Activated naive CD4-positive, alpha-beta T cell treated with anti-CD3 and anti-CD28 coated beads, Interleukin-2, amount 50 U/mL, for 24 hours (primary cell): ENCODE measurements around the gene CDA.
"Not testable (repeated sequence)": the region's sequence is repeated elsewhere in the genome, so short reads cannot be mapped to it uniquely, and the experiment has no call there.

Source experiments
- H3K27ac Mint-ChIP-seq: one replicate; pipeline ENCODE4 v1.8.0; 2021; ENCODE audit warnings: mild to moderate bottlenecking, mixed read lengths
- H3K27me3 Mint-ChIP-seq: one replicate; pipeline ENCODE4 v1.8.0; 2021; ENCODE audit warnings: mixed read lengths
- H3K36me3 Mint-ChIP-seq: one replicate; pipeline ENCODE4 v1.8.0; 2021; ENCODE audit warnings: mixed read lengths
- H3K4me1 Mint-ChIP-seq: one replicate; pipeline ENCODE4 v1.8.0; 2021; ENCODE audit warnings: mixed read lengths
- H3K4me3 Mint-ChIP-seq: one replicate; pipeline ENCODE4 v1.8.0; 2021; ENCODE audit warnings: mild to moderate bottlenecking, mixed read lengths
- H3K9me3 Mint-ChIP-seq: one replicate; pipeline ENCODE4 v1.8.0; 2021; ENCODE audit warnings: mixed read lengths

CDA gene

GRCh38 chr1:20601129-20601825, 12.4 kb downstream of the CDA start:
- H3K27me3 Mint-ChIP-seq: peaks cover 5% of the 10 kb centered on the region
- H3K27ac Mint-ChIP-seq: no peak overlapping the region
- H3K4me3 Mint-ChIP-seq: no peak overlapping the region
- no peaks in the 10 kb centered on the region for H3K4me1 Mint-ChIP-seq
- no peaks in the 10 kb centered on the region for H3K36me3 Mint-ChIP-seq
- H3K9me3 Mint-ChIP-seq: no peaks in the 10 kb centered on the region

GRCh38 chr1:20602851-20603450, 14.1 kb downstream of the CDA start:
- H3K36me3 Mint-ChIP-seq: no peaks in the 10 kb centered on the region
- no peaks in the 10 kb centered on the region for H3K4me1 Mint-ChIP-seq
- H3K27me3 Mint-ChIP-seq: peaks cover 5% of the 10 kb centered on the region
- H3K27ac Mint-ChIP-seq: no peak overlapping the region
- H3K9me3 Mint-ChIP-seq: no peaks in the 10 kb centered on the region
- H3K4me3 Mint-ChIP-seq: no peak overlapping the region

GRCh38 chr1:20603504-20604464, 14.9 kb downstream of the CDA start:
- Mint-ChIP-seq H3K27me3 (peaks cover 3% of the 10 kb centered on the region), H3K4me1 (no peaks in the 10 kb centered on the region), H3K4me3 (no peak overlapping the region), H3K36me3 (no peaks in the 10 kb centered on the region), H3K9me3 (no peaks in the 10 kb centered on the region), H3K27ac (no peak overlapping the region)

GRCh38 chr1:20604678-20605077, 15.8 kb downstream of the CDA start:
- Mint-ChIP-seq H3K9me3 (no peaks in the 10 kb centered on the region), H3K4me1 (no peaks in the 10 kb centered on the region), H3K36me3 (no peaks in the 10 kb centered on the region), H3K4me3 (no peak overlapping the region), H3K27me3 (peaks cover 3% of the 10 kb centered on the region), H3K27ac (no peak overlapping the region)

- H3K4me1 Mint-ChIP-seq, H3K4me3 Mint-ChIP-seq, H3K27me3 Mint-ChIP-seq, H3K9me3 Mint-ChIP-seq, H3K27ac Mint-ChIP-seq, H3K36me3 Mint-ChIP-seq: not testable (repeated sequence)
These were observed 18.1 kb downstream of the CDA start for GRCh38 chr1:20606801-20607570.

GRCh38 chr1:20609541-20609940, 20.6 kb downstream of the CDA start:
- no peak overlapping the region for H3K27ac Mint-ChIP-seq
- H3K9me3 Mint-ChIP-seq: no peaks in the 10 kb centered on the region
- no peak overlapping the region for H3K4me3 Mint-ChIP-seq
- H3K27me3 Mint-ChIP-seq: peaks cover 3% of the 10 kb centered on the region
- no peaks in the 10 kb centered on the region for H3K4me1 Mint-ChIP-seq
- H3K36me3 Mint-ChIP-seq: no peaks in the 10 kb centered on the region

GRCh38 chr1:20610970-20611369, 22.1 kb downstream of the CDA start:
- Mint-ChIP-seq H3K9me3 (no peaks in the 10 kb centered on the region), H3K4me3 (no peak overlapping the region), H3K36me3 (no peaks in the 10 kb centered on the region), H3K27ac (no peak overlapping the region), H3K27me3 (no peaks in the 10 kb centered on the region), H3K4me1 (no peaks in the 10 kb centered on the region)

- H3K4me1 Mint-ChIP-seq: peaks cover 2% of the 10 kb centered on the region
- H3K4me3 Mint-ChIP-seq: no peak overlapping the region
- H3K27ac Mint-ChIP-seq: no peak overlapping the region
- no peaks in the 10 kb centered on the region for H3K9me3 Mint-ChIP-seq
- no peaks in the 10 kb centered on the region for H3K36me3 Mint-ChIP-seq
- H3K27me3 Mint-ChIP-seq: no peaks in the 10 kb centered on the region
These were observed 22.8 kb downstream of the CDA start for GRCh38 chr1:20611652-20612051.

- H3K4me1 Mint-ChIP-seq: peaks cover 3% of the 10 kb centered on the region
- H3K36me3 Mint-ChIP-seq: no peaks in the 10 kb centered on the region
- H3K9me3 Mint-ChIP-seq: no peaks in the 10 kb centered on the region
- peak overlapping the region; percentile 30 for H3K27ac Mint-ChIP-seq
- H3K4me3 Mint-ChIP-seq: no peak overlapping the region
- no peaks in the 10 kb centered on the region for H3K27me3 Mint-ChIP-seq
These were observed 23.4 kb downstream of the CDA start for GRCh38 chr1:20612221-20612746.

- peaks cover 3% of the 10 kb centered on the region for H3K4me1 Mint-ChIP-seq
- H3K27me3 Mint-ChIP-seq: no peaks in the 10 kb centered on the region
- no peaks in the 10 kb centered on the region for H3K9me3 Mint-ChIP-seq
- H3K36me3 Mint-ChIP-seq: no peaks in the 10 kb centered on the region
- H3K27ac Mint-ChIP-seq: no peak overlapping the region
- no peak overlapping the region for H3K4me3 Mint-ChIP-seq
These were observed 25.3 kb downstream of the CDA start for GRCh38 chr1:20614131-20614579.

GRCh38 chr1:20615946-20616846, 27.3 kb downstream of the CDA start:
- Mint-ChIP-seq H3K27ac (no peak overlapping the region), H3K4me3 (no peak overlapping the region), H3K27me3 (peaks cover 2% of the 10 kb centered on the region), H3K4me1 (peaks cover 3% of the 10 kb centered on the region), H3K9me3 (no peaks in the 10 kb centered on the region), H3K36me3 (no peaks in the 10 kb centered on the region)

GRCh38 chr1:20616847-20617487, 28.1 kb downstream of the CDA start:
- Mint-ChIP-seq H3K36me3 (no peaks in the 10 kb centered on the region), H3K27ac (no peak overlapping the region), H3K4me3 (no peak overlapping the region)

GRCh38 chr1:20618550-20618949, 29.7 kb downstream of the CDA start:
- Mint-ChIP-seq H3K4me3 (no peak overlapping the region), H3K27me3 (peaks cover 2% of the 10 kb centered on the region), H3K36me3 (no peaks in the 10 kb centered on the region), H3K4me1 (peaks cover 3% of the 10 kb centered on the region), H3K27ac (no peak overlapping the region), H3K9me3 (no peaks in the 10 kb centered on the region)

More at GRCh38 chr1:20616847-20617487, 28.1 kb downstream of the CDA start:
- H3K4me1 Mint-ChIP-seq: peaks cover 3% of the 10 kb centered on the region
- H3K9me3 Mint-ChIP-seq: no peaks in the 10 kb centered on the region
- peaks cover 2% of the 10 kb centered on the region for H3K27me3 Mint-ChIP-seq

- Mint-ChIP-seq H3K27me3 (peaks cover 2% of the 10 kb centered on the region), H3K4me1 (peaks cover 3% of the 10 kb centered on the region), H3K36me3 (no peaks in the 10 kb centered on the region)
These were observed 31.1 kb downstream of the CDA start for GRCh38 chr1:20619999-20620398.

More at GRCh38 chr1:20619999-20620398, 31.1 kb downstream of the CDA start:
- Mint-ChIP-seq H3K9me3 (no peaks in the 10 kb centered on the region), H3K27ac (no peak overlapping the region), H3K4me3 (no peak overlapping the region)
